ENCODE measurements around the gene SLC2A10.

Gene SLC2A10

DNA sequence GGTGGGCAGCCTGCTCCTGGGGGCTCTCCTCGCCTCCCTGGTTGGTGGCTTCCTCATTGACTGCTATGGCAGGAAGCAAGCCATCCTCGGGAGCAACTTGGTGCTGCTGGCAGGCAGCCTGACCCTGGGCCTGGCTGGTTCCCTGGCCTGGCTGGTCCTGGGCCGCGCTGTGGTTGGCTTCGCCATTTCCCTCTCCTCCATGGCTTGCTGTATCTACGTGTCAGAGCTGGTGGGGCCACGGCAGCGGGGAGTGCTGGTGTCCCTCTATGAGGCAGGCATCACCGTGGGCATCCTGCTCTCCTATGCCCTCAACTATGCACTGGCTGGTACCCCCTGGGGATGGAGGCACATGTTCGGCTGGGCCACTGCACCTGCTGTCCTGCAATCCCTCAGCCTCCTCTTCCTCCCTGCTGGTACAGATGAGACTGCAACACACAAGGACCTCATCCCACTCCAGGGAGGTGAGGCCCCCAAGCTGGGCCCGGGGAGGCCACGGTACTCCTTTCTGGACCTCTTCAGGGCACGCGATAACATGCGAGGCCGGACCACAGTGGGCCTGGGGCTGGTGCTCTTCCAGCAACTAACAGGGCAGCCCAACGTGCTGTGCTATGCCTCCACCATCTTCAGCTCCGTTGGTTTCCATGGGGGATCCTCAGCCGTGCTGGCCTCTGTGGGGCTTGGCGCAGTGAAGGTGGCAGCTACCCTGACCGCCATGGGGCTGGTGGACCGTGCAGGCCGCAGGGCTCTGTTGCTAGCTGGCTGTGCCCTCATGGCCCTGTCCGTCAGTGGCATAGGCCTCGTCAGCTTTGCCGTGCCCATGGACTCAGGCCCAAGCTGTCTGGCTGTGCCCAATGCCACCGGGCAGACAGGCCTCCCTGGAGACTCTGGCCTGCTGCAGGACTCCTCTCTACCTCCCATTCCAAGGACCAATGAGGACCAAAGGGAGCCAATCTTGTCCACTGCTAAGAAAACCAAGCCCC lies 16.0 kb downstream of the SLC2A10 start:
- Mint-ChIP-seq H3K9me3 (peaks cover 4% of the 10 kb centered on the region), H3K4me1 (no peaks in the 10 kb centered on the region), H3K27me3 (ENCODE audit: low read depth) (no peaks in the 10 kb centered on the region), H3K36me3 (ENCODE audit: low read depth) (peaks cover 28% of the 10 kb centered on the region), H3K4me3 (no peak overlapping the region), H3K27ac (no peak overlapping the region)
- TF ChIP-seq, protein P1, sequence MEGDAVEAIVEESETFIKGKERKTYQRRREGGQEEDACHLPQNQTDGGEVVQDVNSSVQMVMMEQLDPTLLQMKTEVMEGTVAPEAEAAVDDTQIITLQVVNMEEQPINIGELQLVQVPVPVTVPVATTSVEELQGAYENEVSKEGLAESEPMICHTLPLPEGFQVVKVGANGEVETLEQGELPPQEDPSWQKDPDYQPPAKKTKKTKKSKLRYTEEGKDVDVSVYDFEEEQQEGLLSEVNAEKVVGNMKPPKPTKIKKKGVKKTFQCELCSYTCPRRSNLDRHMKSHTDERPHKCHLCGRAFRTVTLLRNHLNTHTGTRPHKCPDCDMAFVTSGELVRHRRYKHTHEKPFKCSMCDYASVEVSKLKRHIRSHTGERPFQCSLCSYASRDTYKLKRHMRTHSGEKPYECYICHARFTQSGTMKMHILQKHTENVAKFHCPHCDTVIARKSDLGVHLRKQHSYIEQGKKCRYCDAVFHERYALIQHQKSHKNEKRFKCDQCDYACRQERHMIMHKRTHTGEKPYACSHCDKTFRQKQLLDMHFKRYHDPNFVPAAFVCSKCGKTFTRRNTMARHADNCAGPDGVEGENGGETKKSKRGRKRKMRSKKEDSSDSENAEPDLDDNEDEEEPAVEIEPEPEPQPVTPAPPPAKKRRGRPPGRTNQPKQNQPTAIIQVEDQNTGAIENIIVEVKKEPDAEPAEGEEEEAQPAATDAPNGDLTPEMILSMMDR (IDR thresholded peaks at IDR 0.05; ENCODE audit: unreplicated experiment in 3 of 3) = no peak

DNA sequence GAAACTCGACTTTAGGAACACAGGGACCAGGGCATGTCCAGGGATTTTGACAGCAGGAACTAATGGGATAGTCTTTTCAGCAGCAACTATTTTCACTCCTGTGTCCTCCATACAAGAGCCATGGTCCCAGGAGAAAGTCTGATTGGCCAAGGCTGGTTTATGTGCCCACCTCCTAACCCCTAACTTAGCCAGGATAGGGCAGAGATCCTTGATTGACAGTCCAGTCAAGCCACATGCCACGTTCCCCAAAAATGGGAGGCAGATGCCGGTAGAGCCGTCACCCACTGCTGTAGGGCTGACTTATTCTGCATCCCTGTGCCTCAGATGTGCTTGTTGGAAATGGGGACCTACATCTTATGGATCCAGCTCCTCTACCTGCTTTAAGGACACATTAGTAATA lies 22.3 kb downstream of the SLC2A10 start:
- Mint-ChIP-seq H3K27me3 (ENCODE audit: low read depth) (no peaks in the 10 kb centered on the region), H3K27ac (no peak overlapping the region), H3K4me3 (no peak overlapping the region)

DNA sequence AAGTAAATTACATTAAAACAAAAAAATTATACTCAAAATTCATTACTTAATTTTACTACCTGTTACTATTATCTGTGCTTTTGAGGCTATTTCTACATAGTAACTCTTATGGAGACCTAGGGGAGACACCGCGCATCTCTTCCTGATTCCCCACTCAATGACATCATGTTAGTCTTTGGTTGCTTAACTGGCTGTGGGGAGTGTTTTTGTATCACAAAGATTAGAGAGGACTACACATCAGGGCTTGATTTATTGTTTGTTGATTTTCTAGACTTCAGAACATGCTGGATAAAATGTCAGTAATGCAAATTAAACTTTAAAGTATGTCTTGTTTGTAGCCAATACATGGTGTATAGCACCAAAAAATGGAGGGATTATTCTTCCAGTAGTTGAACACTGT lies 26.0 kb downstream of the SLC2A10 start:
- Mint-ChIP-seq H3K9me3 (no peaks in the 10 kb centered on the region), H3K4me3 (no peak overlapping the region), H3K27me3 (ENCODE audit: low read depth) (peaks cover under 1% of the 10 kb centered on the region), H3K36me3 (ENCODE audit: low read depth) (peaks cover 22% of the 10 kb centered on the region), H3K4me1 (peaks cover 6% of the 10 kb centered on the region), H3K27ac (no peak overlapping the region)
- TF ChIP-seq, protein P1 (IDR thresholded peaks at IDR 0.05; ENCODE audit: unreplicated experiment in 3 of 3) = no peak

More for the DNA sequence above, 22.3 kb downstream of the SLC2A10 start:
- H3K4me1 Mint-ChIP-seq = no peaks in the 10 kb centered on the region
- TF ChIP-seq, protein P1 (IDR thresholded peaks at IDR 0.05; ENCODE audit: unreplicated experiment in 3 of 3) = no peak
- H3K9me3 Mint-ChIP-seq = no peaks in the 10 kb centered on the region
- peaks cover 36% of the 10 kb centered on the region for H3K36me3 Mint-ChIP-seq (ENCODE audit: low read depth)

DNA sequence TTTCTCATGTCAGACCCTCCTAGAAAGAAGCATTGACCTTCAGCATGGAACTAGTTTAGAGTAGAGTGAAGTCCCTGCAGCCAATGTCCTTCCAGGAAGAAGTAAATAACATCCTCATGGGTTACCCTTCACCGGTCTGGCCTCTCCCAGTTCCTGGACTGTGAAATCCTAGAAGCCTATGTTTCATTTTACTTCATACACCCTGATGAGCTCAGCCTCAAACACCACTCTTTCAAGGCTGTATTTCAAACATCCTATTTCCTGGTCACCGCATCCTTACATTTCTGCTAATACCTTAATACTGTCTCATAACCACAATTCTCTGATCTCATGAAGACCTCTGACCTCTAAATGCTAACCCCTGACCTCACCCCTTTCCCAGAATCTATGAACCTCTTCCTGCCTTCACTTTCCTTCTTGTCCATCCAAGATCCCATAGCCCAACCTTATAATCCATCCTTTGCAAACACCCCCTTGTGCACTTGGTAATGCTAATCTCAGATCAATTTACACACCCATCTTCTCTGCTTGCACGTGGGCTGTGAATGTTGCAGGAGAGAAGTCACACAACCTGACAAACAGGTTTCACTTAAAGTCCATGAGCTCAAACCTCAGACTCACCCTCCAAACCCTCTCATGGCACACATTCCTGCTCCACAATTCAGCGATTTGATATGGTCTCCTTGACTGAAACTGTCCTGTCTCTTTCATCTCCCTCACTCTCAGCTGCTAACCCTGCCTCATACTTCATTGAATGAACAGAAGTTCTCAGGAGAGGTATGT lies 30.2 kb downstream of the SLC2A10 start:
- Mint-ChIP-seq H3K27me3 (ENCODE audit: low read depth) (peaks cover 10% of the 10 kb centered on the region), H3K4me1 (peaks cover 22% of the 10 kb centered on the region), H3K4me3 (no peak overlapping the region), H3K36me3 (ENCODE audit: low read depth) (no peaks in the 10 kb centered on the region), H3K9me3 (no peaks in the 10 kb centered on the region), H3K27ac (peak overlapping the region in 2 of 3 experiments; percentile 6 to 26)
- TF ChIP-seq, protein P1 (IDR thresholded peaks at IDR 0.05; ENCODE audit: unreplicated experiment in 3 of 3) = no peak

DNA sequence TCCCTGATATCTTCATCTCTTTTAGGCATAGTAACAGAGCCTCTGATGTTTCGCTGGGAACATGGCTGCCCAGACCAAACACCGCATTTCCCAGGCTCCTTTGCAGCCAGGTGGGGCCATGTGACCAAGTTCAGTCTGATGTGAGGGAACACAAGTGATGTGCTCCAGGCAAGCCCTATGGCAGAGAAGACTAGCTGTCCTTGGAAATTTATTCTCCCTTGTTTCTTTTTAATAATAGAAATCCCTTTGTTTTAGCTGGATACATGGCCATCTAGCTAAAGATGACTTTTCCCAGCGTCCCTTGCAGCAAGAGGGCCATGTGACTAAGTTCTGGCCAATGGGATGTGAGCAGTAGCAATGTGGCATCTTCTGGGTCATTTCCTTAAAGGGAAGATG lies 30.8 kb downstream of the SLC2A10 start:
- no peaks in the 10 kb centered on the region for H3K36me3 Mint-ChIP-seq (ENCODE audit: low read depth)
- no peaks in the 10 kb centered on the region for H3K9me3 Mint-ChIP-seq
- TF ChIP-seq, protein P1 (IDR thresholded peaks at IDR 0.05; ENCODE audit: unreplicated experiment in 3 of 3) = no peak
- peaks cover 11% of the 10 kb centered on the region for H3K27me3 Mint-ChIP-seq (ENCODE audit: low read depth)
- H3K27ac Mint-ChIP-seq = no peak overlapping the region
- peaks cover 22% of the 10 kb centered on the region for H3K4me1 Mint-ChIP-seq
- no peak overlapping the region for H3K4me3 Mint-ChIP-seq

All from nephron (organoid).